Stimulated activated CD4-positive, alpha-beta T cell treated with anti-CD3 and anti-CD28 coated beads, Interleukin-1b, Interleukin-23, amount 100 ng/mL, for 4 hours (primary cell): ENCODE data around the gene CELF1.
A peak's percentile ranks its signal among the peaks of the same experiment; 100 is the strongest.

ENCODE experiments used
- DNase-seq, 2 donors: peaks; one replicate each; pipeline ENCODE4 v3.0.0-alpha.2; 2020; ENCODE audit warnings: low read depth in 2 of 2

Gene CELF1

DNA sequence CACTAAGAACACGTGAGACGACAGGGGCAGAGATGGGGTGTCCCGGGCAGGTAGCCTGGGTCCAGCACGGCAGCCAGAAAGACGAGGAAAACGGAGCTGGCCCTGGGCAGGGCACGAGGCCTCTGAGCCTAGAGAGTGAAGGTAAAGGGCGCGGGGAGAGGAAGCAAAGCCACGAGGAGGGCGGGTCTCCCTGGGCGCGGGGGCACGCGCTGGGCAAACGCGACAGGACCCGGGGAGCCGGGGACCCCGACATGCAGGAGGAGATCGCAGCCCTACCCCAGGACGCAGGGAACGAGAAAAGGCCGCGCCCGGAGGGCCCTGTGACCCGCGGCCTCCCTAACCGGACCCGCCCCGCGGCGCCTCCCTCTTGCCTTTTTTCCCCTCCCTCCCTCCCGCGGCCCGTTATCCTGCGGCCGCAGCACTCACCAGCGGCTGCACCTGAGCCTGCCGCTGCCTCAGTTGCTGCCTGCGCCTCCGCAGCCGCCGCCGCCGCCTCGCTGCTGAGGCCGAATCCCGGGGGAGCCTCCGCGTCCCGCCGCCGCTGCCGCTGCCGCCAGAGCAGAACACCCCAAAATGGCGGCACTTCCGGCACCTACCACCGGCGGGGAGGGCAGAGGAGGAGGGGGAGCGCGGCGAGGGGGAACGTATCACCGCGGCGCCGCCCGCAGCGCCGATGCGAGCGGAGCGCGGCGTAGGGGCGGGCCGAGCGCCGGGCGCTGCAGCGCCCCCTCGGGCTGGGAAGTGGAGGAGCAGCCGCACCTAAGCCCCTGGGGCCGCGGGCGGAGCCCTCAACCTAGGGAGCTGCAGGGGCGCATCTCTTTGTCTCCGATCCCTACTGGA is at the start of gene CELF1:
TSS of gene CELF1 (minus strand) at position 567 of the 840 bp plus-strand sequence. CDS start 53,609 bp downstream, outside the sequence.
- DNase-seq, result peak; percentile 84 to 90

DNA sequence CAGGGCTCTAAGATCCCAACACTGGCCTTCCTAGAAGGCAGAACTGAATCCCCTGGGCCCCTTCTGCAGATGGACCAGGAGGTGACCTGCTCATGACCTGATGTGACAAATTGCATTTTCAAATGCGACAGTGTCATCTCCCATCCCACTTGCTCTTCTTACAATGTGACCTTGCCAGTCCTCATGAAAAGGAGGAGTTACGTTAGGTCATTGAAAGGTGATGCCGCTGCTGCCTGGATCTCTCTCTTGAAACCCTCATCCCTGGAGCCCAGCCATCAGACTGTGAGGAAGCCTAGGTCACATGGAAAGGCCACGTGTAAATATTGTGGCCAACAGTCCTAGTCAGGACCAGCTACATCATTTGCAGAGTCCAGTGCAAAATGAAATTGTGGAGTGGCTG is 47.0 kb upstream of the CELF1 start:
- DNase-seq, result no peak

DNA sequence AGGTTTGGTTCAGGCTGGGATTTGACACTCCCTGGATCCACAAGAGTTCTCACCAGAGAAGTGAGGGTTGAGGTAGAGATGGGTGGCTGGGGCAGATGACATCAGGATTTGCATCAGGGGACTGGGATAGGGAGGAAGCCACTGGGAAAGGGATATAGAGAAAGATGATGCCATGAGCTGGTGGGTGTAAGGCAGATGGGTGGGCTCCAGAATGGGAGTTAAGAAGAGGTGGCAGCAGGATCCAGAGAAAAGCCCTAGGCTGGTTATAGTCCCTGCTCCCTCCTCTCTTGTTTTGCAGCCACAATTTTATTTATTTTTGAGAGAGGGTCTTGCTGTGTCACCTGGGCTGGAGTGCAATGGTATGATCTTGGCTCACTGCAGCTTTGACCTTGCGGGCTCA is 43.0 kb upstream of the CELF1 start:
- DNase-seq, result no peak

DNA sequence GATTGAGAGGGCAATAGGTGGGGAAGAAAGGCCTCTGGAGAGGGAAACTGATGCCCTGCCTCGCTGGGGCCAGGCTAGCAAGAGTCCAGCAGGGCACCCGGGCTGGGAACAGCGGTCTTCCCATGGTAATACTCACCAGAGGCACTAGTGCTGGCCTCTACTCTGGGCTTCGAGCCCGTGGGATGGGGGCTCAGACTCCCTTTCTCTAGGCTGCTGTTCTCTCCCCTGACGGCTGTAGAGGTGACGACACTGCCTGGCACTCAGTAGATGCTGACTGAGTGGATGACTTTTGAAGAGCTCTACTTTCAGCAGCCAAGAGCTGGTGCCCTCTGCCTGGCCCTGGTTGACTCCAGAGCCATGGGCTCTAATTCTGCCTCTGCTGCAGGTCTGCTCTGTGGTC is 42.1 kb upstream of the CELF1 start:
- no peak for DNase-seq

DNA sequence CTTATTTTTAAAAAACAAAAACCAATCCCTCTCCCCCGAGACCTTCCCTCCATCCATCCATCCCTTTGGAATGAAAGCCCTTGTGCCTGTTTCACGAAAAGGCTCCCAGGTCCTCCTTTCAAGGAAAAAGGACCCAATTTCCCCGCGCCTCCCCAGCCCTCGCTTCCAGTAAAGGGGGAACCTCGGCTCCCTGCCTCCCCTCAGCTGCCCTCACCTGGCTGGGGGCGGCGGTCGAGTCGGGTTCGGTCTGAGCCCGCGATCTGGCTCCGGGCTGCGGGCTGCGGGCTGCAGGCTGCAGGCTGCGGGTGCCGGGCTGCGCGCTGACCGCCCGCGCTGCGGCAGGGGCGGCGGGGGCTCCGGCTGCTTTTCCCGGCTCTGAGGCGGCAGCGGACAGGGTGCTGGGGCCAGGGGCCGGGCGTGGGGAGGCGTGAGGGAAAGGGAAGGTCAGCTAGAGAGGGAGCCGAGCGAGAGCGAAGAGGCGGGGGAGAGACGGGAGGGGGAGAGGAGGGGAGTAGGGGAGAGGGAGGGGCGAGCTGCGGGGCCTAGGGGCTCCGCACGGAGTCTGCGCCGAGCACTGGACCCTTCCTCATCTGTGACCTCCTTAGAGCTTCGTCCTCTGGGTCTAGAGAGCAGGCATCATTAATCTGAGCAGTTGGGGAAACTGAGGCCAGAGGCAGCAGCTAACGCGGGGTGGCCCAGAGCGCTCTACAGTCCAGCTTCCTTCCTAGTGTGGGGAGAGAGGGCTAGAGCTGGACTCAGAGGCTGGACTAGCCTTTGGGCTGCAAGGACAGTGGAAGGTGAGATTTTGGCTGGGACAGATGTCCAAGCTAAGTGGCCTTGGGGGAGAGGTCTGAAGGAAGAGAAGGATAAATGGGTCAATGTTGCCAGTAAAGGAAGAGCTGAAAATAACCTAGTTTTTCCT is 41.3 kb upstream of the CELF1 start, which contains the start of gene C1QTNF4:
TSS of gene C1QTNF4 (minus strand) at position 478 of the 922 bp plus-strand sequence. CDS start 3,601 bp downstream, outside the sequence.
- no peak for DNase-seq

DNA sequence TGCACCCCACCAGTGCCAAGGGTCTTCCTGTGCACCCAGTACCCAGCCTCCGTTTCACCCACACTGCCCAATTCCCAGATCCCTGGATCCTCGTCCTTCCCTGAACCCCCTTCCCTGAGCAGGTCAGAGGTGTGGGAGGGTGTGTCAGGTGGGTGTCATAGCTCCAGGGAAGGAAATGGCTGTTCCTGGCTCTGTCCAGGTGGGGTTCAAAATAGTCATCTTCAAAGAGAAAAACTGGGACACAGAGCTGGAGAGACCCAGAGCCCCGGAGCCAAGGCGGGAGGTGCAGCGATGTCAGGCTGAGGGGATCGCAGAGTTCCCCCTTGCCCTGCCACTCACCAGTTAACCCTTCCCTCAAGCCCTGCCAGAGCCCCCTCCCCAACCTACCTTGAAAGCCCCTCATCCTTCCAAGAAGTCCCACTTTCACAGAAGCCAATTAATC is 40.6 kb upstream of the CELF1 start:
- no peak for DNase-seq

DNA sequence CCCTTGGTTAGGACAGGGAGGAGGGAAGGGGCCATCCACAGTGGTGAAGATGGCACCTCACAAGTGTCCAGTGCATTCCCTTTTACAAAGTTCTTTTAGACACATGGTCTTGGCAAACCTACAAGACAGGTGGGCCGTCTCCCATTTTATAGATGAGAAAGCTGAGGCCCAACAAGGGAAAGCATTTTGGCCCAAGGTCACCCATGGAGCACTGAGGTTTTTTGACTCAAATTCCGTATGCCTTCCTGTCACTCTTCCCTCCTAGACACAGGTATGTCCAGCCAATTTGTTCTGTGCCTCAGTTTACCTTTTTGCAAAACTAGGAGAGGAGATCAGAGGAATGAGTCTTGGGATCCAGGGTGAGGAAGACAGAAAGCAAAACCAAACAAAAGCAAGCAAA is 40.0 kb upstream of the CELF1 start:
- DNase-seq, result no peak

DNA sequence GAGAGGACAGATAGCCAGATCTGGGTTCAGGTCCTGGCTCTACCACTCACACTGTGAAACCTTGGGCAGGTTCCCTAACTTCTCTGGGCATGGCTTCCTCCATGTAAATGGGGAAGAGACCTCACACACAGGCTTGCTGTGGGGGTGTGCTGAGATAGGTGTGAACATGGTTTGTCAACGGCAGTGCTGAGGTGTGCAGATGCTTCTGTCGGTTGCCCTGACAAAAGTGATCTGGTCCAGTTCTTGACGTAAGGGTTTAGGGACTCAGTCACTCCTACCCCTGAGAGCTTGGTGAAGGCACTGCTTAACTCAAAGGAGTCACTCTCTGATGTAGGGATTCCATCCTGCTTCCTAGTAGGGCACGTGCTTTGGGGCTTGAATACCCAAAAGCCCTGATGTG is 39.3 kb upstream of the CELF1 start:
- no peak for DNase-seq

DNA sequence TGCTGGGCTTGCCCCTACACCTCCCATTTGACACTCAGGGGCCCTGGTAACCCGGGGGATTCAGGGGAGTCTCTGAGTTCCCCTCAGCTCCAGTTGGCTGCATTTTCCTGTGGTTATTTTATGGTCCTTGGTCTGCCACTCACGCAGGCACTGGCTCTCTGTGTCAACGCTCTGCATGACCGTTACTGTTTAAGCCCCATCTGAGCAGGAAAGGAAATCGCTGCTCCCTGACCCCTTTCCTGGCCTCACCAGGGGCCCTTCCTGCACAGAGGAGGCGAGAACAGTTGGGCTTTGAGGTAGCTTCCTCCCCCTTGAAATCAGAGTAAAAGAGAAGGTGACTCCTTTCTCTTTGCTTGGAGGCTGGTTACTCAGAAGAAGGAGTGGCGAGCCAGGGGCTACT is 38.8 kb upstream of the CELF1 start:
- DNase-seq, result no peak

DNA sequence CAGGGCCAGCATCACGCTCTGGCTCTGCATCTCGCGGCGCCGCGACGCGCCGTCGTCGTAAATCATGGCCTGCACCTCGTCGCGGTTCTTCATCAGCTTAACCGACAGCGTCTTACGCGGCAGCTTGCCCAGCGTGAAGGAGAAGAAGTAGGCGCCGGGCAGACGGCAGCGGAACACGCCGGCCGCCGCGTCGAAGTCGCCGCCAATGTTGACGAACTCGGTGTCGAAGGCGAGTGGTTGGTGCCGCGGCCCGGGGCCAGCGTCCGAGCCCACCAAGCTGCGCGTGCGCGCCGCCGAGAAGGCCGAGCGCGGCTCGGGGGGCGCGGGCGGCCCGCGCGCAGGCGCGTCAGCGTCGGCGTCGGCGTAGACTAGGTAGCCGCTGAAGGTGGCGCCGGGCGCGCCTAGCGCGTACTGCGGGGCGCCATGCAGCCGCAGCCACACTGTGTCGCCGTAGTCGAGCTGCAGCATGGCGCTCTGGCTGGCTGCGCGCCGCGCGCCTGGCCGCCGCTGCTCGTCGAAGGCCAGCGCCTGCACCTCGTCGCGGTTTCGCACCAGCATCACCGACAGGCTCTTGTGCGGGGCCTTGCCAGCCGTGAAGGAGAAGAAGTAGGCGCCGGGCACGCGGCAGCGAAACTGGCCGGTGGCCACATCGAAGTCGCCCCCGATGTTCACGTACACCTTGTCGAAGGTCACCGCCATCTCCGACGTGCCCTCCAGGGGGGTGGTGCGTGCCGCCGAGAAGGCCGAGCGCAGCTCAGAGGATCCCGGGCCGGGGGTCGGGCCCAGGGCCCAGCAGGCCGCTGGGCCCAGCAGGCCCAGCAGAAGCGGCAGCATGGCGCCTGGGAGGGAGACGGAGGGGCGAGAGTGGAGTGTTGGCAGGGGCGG is 37.3 kb upstream of the CELF1 start:
- DNase-seq, result no peak

DNA sequence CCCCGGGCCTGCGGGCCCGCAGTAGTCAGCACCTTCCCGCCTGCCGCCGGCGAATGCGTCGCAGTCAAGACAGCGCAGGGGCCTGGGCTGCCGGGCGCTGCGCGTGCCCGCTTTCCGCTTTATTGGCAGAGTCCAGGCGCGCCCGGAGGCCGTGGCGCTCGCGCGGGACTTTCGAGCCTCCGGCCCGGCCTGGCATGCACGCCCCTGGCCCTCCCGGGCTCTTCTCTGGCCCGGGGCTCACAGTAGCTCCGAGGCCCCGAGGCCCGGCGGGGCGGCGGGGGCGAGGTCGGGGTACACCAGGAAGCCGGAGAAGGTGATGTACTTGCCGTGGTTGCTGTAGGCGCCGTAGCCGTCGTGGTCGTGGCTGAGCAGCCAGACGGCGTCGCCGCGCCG is 36.6 kb upstream of the CELF1 start:
- DNase-seq, result no peak

DNA sequence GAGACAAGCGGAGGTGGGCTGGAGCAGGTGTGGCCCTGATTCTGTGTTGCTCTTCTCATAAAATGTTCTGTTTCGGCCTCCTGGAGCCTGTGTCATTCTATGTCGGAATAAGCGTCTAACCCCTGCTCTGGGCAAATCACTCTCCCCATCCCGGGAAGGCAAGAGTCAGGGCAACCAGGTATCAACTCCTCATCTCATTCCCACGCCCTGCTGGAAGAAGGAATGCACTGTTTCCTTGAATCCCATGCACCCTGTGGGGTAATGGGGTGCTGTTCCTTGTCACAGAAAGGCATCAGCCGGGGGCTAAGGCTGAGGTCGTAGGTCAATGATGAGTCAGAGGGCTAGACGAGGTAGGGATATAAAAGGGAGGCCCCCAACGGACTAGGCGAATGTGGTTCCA is 36.2 kb upstream of the CELF1 start:
- DNase-seq, result no peak

DNA sequence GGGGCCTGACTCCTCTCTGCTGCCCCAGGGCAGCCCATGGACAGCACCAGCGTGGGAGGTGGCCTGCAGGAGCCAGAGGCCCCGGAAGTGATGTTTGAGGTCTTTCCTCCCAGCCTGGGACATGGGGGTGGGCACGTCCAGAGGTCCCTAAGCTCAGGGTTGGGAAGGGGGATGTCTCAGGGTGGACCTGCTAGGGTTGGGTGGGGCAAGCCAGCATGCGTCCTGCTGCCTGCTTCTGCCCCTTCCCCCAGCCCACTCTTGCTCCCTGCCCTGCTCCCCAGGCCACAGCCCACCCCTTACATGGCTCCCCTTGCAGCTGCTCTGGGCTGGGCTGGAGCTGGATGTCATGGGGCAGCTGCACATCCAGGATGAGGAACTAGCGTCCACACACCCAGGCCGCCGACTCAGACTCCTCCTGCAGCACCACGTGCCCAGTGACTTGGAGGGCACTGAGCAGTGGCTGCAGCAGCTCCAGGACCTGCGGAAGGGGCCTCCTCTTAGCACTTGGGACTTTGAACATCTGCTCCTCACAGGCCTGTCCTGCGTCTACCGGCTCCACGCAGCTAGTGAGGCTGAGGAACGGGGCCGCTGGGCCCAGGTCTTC is 34.9 kb upstream of the CELF1 start:
- no peak for DNase-seq

DNA sequence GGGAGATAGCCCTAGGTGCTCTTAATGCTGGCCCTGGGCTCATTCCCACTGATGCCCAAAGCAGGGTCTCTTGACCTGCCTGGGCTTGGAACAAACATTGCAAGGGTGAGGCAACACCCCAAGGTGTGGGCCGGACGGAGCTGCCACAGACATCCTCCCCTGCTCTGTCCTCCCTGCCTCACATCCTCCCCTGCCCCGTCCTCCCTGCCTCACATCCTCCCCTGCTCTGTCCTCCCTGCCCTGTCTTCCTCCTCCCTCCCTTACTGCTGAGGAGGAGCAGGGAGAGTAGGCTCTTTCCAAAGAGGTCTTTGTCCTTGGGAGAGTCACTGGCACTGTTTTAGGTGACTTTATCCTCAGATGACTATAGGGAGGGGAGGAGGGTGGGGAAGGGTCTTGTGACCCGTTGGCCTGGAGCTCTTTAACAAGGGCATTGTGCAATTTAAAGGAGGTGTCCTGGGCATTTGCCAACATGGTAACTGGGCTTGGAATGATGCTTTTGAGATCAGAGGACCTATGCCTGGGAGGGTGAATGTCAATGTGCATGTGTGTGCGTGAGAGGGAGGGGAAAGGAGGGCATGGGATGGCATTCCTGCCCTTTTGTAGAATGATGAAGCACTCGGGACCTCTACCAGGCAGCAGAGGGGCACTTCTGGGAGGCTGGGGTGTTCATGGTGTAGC is 34.2 kb upstream of the CELF1 start:
- DNase-seq, result no peak

DNA sequence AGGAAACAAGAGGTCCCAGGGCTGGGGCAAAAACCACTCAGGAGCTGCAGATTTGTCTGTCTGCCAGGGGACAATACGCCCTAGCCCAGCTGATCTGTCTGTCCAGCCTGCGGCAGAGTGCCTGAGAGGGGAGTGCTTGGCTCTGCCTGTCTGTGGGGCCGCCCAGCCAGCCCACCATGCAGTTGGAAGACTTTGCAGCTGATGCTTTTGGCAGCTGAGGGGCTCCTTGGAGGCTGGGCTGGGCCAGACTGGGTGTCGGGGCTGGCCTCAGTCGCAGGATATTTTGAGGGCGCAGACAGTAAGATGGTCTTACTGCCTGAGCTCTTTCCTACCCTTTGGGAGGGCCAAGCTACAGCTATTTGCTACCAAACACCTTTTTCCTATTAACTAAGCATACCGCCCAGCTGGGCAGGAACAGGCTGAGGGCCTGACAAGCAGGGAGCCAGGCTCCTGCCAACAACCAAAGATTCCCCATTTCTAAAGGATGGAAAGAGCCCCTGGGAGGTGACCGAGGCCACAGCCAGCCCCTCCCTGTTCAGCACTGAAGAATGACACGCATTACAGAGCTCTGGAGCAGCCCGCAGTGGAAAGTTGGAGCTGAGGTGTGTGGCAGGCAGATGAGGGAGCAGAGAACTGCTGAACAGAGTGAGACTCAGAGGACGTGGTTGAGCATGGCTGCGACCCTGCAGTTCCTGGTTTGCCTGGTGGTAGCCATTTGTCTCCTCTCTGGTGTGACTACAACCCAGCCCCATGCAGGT is 33.3 kb upstream of the CELF1 start, which contains the start of gene FAM180B:
TSS of gene FAM180B (plus strand) at position 581 of the 758 bp plus-strand sequence. CDS start at position 672, 91 bp downstream.
- no peak for DNase-seq

DNA sequence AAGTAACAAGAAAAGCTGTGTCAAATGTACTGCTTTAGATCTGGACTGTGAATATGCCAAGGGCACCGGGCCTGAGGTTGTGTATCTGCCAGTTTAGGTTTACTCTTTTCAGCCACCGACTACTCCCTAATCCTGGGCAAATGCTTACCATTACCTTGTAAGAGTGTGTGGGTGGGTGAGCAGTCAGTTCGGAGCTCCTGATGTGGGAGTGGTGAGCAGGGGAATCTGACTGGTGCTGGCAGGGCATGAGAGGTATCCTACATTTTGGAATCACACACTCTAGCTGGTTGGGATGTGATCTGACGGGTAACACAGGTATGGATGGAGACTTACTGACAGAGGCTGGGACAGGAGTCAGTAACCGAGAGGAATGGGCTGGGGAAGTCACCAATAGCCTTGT is 30.9 kb upstream of the CELF1 start:
- no peak for DNase-seq

DNA sequence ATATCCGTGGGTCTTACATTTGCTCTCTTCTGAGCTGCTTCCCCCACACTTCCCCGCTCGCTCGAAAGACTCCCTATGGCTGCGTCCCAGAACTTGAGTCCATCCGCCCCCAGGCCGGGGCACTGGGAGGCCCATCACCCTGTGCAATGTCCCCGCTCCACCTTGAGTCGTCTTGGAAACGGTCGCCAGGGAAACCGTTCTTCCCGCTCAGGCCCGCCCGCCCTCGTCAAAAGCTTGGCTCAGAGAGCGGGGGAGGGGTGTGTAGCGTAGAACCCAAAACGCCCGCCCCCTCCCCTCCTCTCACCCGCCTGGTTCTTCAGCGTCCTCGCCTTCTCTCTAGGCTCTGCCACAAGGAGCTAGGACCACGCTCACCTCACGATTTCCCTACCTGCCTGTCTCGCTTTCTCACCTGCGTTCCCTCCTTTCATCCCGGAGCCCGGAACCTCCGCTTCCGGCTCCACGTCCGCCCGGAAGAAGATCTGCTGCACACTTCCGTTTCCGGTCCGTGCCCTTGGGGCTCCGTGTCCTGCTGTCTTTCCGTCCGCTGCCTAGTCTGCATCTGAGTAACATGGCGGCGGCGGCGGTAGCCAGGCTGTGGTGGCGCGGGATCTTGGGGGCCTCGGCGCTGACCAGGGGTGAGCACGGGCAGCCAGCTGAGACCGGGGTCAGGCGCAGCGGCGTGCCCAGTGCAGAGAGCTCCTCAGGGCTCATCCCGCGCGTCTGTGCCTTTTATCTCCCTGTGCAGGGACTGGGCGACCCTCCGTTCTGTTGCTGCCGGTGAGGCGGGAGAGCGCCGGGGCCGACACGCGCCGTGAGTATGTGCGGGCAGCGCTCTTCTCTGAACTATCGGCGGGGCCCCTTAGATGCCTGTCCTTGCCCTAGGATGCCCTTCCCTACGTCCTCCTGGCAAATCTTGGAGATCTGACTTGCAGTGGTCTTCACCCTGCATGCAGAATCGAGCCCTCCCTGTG is 25.9 kb upstream of the CELF1 start, which contains the start of the genes KBTBD4 and NDUFS3:
TSS of gene KBTBD4 (minus strand) at position 447 of the 971 bp plus-strand sequence. CDS start at position 428, 19 bp downstream.
TSS of gene NDUFS3 (plus strand) at position 551 of the 971 bp plus-strand sequence. CDS start at position 569, 18 bp downstream.
- DNase-seq, result peak; percentile 81 to 85

DNA sequence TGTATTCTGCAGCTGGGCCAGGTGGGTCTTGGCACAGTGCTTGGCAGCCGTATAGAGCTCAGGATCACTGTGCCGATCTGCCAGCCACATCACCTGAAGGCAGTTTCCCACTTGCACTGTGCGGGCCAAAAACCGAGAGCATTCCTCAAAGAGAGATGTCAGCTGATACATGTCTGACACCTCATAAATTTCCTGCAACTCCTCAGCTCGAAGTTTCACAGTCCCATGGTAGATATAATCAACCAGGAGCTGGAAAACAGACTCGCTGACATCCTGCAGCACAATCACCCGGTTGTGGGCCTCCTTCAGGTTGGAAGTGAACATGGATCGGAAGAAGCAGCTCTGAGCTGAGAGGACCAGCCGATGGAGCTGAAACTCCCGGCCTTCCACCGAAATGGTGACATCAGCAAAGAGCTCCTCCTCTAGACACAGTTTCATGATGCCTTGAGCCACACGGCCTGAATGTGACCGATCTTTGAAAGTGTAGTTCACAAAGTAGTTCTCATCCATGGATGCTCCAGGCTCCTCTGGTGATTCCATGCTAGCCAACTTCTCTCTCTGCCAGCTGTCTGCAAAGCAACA is 24.6 kb upstream of the CELF1 start:
- no peak for DNase-seq
